Measurements from ENCODE around the gene TINCR. TPM values are rescaled to one million over a fixed set of nuclear protein-coding genes. Genes with fewer than 3 reads are reported as not detected.

TINCR gene
- total RNA-seq, 6 experiments from 2014 or later, result 0.44 TPM; not detected in 5

DNA sequence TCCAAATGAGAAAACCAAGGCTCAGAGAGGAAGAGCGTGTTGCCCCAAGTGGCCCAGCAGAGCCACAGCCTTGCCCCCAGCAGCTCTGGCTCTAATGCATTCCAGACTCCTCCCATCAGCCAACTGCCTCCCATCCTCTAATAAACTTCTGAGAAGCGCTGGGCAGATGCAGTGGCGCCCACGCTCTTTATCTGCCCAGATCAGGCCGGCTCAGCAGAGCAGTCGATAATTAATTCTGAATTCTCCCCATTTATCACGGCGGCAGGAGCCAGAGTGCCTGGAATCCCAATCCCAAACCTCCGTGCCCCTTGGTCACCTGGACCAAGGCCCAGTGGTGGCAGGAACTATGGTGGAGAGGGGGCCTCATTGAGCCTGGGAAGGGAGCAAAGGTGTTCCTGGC, 13.9 kb downstream of the TINCR start:
- intact Hi-C loops (cut with DNase I), result no loop called here
- no peak for ATAC-seq
- no peaks in the 10 kb centered on the region for H3K9me3 ChIP-seq

DNA sequence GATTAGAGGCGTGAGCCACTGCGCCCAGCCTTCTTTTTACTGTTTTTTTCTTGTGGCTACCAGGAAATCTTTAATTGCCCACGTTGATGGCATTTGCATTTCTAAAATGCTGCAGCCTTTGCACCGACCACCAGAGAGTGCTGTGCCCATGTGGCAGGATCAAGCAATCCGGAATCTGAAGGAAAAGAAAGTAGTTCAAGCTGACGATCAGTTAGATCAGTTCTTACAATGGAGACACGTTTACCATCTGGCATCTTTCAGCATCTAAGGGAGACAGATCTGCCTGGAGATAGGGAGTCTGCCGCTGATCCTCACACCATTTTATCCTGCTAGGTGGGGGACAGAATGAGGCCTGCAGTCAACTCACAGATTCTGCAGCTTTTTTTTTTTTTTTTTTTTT, 19.9 kb downstream of the TINCR start:
- Histone ChIP-seq H3K4me1 (no peaks in the 10 kb centered on the region), H3K4me3 (no peak overlapping the region), H3K27ac (no peak overlapping the region), H3K36me3 (no peaks in the 10 kb centered on the region), H3K9me3 (no peaks in the 10 kb centered on the region), H3K27me3 (no peaks in the 10 kb centered on the region)
- DNase-seq (no peak), ATAC-seq (peak in 1 of 4 donors; percentile 38)
- WGBS (ENCODE audit: insufficient coverage, low coverage, low lambda C conversion rate, missing lambda C conversion rate), result 25% methylated on average over 8 of the region's 8 CpGs
- TF ChIP-seq, protein P1, sequence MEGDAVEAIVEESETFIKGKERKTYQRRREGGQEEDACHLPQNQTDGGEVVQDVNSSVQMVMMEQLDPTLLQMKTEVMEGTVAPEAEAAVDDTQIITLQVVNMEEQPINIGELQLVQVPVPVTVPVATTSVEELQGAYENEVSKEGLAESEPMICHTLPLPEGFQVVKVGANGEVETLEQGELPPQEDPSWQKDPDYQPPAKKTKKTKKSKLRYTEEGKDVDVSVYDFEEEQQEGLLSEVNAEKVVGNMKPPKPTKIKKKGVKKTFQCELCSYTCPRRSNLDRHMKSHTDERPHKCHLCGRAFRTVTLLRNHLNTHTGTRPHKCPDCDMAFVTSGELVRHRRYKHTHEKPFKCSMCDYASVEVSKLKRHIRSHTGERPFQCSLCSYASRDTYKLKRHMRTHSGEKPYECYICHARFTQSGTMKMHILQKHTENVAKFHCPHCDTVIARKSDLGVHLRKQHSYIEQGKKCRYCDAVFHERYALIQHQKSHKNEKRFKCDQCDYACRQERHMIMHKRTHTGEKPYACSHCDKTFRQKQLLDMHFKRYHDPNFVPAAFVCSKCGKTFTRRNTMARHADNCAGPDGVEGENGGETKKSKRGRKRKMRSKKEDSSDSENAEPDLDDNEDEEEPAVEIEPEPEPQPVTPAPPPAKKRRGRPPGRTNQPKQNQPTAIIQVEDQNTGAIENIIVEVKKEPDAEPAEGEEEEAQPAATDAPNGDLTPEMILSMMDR (IDR thresholded peaks at IDR 0.05), result peak; percentile 8 to 41 (median 26)
- TF ChIP-seq POLR2A (IDR thresholded peaks at IDR 0.05), result no peak
- intact Hi-C loops (cut with DNase I), result no loop called here

More for the DNA sequence above, 13.9 kb downstream of the TINCR start:
- Histone ChIP-seq H3K27me3 (no peaks in the 10 kb centered on the region), H3K4me1 (no peaks in the 10 kb centered on the region), H3K27ac (no peak overlapping the region), H3K36me3 (no peaks in the 10 kb centered on the region), H3K4me3 (no peak overlapping the region)
- 88% methylated on average over 8 of the region's 9 CpGs for WGBS (ENCODE audit: insufficient coverage, low coverage, low lambda C conversion rate, missing lambda C conversion rate)
- TF ChIP-seq, protein P1 (IDR thresholded peaks at IDR 0.05), result no peak
- TF ChIP-seq POLR2A (IDR thresholded peaks at IDR 0.05), result no peak
- DNase-seq, result no peak

DNA sequence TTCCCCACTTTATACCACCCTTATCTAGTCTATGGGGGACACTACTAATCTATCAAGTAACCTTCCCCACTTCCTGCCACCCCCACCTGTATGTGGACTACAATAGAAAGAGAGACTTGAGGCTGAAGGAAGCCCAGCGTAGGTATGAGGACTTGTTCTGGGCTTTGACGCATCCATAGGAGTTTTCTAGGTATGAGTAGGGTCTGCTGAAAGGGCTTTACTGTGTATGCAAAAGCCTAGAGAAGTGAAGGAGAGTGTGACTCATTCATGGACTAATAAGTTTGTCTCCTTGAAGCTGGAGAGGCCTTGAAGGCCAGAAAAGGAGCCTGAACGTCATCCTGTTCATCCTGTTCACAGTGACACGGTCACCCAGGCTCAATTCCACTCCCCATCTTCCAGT, 21.8 kb downstream of the TINCR start:
- intact Hi-C loops (cut with DNase I), result no loop called here
- no peak for ATAC-seq
- Histone ChIP-seq H3K36me3 (no peaks in the 10 kb centered on the region), H3K9me3 (no peaks in the 10 kb centered on the region), H3K27me3 (no peaks in the 10 kb centered on the region), H3K4me1 (no peaks in the 10 kb centered on the region), H3K4me3 (no peak overlapping the region), H3K27ac (no peak overlapping the region)
- TF ChIP-seq, protein P1 (IDR thresholded peaks at IDR 0.05), result no peak
- TF ChIP-seq POLR2A (IDR thresholded peaks at IDR 0.05), result no peak
- 70% methylated on average over 4 of the region's 4 CpGs for WGBS (ENCODE audit: insufficient coverage, low coverage, low lambda C conversion rate, missing lambda C conversion rate)
- DNase-seq, result no peak

DNA sequence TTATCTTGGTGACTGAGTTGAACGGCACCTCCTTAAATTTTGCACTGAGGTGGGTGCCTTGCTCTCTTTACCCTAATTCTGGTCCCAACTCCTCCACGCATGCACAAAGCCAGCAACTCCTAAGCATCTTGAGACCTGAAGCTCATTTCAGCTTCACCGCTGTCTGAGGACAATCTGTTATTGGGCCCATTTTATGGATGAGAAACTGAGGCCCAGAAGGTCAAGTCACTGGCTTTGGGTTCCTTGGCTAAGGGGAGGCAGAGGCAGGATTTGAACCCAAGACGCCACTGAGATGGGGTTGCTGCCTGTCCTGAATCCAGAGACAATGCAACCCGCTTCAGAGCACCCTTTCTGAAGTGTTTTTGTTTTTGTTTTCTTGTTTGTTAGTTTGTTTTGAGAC, 22.7 kb downstream of the TINCR start:
- no peaks in the 10 kb centered on the region for H3K4me1 ChIP-seq
- H3K36me3 ChIP-seq, result no peaks in the 10 kb centered on the region
- intact Hi-C loops (cut with DNase I), result no loop called here
- 73% methylated on average over 5 of the region's 5 CpGs for WGBS (ENCODE audit: insufficient coverage, low coverage, low lambda C conversion rate, missing lambda C conversion rate)
- TF ChIP-seq, protein P1 (IDR thresholded peaks at IDR 0.05), result no peak
- TF ChIP-seq POLR2A (IDR thresholded peaks at IDR 0.05), result no peak
- no peak for DNase-seq
- H3K9me3 ChIP-seq, result no peaks in the 10 kb centered on the region
- H3K4me3 ChIP-seq, result no peak overlapping the region
- no peak overlapping the region for H3K27ac ChIP-seq
- H3K27me3 ChIP-seq, result no peaks in the 10 kb centered on the region
- no peak for ATAC-seq

DNA sequence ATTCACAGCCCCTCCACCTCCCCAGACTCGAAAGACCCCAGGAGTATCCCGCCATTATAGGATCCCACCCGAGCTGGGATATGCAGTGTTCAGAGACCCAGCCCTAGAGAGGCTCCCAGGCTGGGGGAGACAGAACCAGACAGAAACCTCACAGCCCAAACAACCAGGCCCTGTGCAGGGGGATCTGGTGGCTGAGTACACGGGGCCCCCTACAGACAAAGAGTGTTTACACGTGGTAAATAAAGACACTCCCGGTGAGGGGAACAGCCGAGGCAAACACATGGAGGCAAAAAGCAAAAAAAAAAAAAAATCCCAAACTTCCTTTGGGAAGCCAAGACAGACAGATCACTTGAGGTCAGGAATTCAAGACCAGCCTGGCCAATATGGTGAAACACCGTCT, 25.1 kb downstream of the TINCR start:
- no peaks in the 10 kb centered on the region for H3K36me3 ChIP-seq
- intact Hi-C loops (cut with DNase I), result no loop called here
- no peaks in the 10 kb centered on the region for H3K27me3 ChIP-seq
- ATAC-seq (no peak), DNase-seq (no peak)
- no peaks in the 10 kb centered on the region for H3K9me3 ChIP-seq
- TF ChIP-seq, protein P1 (IDR thresholded peaks at IDR 0.05), result no peak
- TF ChIP-seq POLR2A (IDR thresholded peaks at IDR 0.05), result no peak
- no peak overlapping the region for H3K4me3 ChIP-seq
- no peak overlapping the region for H3K27ac ChIP-seq
- H3K4me1 ChIP-seq, result no peaks in the 10 kb centered on the region
- 41% methylated on average over 8 of the region's 8 CpGs for WGBS (ENCODE audit: insufficient coverage, low coverage, low lambda C conversion rate, missing lambda C conversion rate)

Data from right lobe of liver (tissue), 6 donors.